GM13977 (cell line): ENCODE data around the gene MICA.
A peak's percentile ranks its signal among the peaks of the same experiment; 100 is the strongest.

Source experiments
- DNase-seq: peaks from one replicate; pipeline ENCODE4 v3.0.0; 2012; ENCODE audit warnings: low spot score
- in situ Hi-C: fragments of 300-500 bp; cut with MboI; formaldehyde crosslinking; loops from one replicate; pipeline ENCODE4 v1.12.0; 2022; ENCODE audit warnings: low sequenced_read_pairs, low pct_unique_long_range_greater_than_20kb, mixed read lengths, inconsistent platforms; ENCODE audit not compliant: unreplicated experiment
- TF ChIP-seq, protein P1 (sequence below): IDR thresholded peaks from 2 replicates; pipeline ENCODE4 v1.5.1; 2012; ENCODE audit warnings: mild to moderate bottlenecking, control low read depth; ENCODE audit not compliant: insufficient read depth; ENCODE audit errors: extremely low read depth, missing control alignments

The MICA gene

DNA sequence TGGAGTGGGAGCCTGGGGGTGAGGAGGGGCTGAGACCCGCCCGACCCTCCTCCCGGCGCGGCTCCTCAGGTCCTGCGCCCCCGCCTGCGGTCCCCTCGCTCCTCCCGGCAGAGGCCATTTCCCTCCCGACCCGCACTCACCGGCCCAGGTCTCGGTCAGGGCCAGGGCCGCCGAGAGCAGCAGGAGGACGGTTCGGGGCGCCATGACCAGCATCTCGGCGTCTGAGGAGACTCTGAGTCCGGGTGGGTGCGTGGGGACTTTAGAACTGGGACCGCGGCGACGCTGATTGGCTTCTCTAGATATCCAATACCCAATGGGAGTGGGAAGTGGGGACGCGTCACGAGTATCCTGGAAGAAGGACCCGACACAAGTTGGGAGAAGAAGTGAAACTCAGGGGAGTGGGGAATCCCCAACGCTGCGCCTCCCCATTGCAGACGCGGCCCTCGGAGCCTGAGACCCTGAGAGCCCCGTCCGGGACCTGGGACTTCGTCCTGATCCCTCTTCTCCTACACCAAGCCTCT lies 46.4 kb upstream of the MICA start, which contains the start of gene HLA-B:
HLA-B (minus strand) TSS at position 234 of the 521 bp plus-strand sequence; CDS start at position 213, 21 bp downstream.
- peak; percentile 91 for DNase-seq
- TF ChIP-seq, protein P1, sequence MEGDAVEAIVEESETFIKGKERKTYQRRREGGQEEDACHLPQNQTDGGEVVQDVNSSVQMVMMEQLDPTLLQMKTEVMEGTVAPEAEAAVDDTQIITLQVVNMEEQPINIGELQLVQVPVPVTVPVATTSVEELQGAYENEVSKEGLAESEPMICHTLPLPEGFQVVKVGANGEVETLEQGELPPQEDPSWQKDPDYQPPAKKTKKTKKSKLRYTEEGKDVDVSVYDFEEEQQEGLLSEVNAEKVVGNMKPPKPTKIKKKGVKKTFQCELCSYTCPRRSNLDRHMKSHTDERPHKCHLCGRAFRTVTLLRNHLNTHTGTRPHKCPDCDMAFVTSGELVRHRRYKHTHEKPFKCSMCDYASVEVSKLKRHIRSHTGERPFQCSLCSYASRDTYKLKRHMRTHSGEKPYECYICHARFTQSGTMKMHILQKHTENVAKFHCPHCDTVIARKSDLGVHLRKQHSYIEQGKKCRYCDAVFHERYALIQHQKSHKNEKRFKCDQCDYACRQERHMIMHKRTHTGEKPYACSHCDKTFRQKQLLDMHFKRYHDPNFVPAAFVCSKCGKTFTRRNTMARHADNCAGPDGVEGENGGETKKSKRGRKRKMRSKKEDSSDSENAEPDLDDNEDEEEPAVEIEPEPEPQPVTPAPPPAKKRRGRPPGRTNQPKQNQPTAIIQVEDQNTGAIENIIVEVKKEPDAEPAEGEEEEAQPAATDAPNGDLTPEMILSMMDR: no peak
- in situ Hi-C loops: no loop called here

DNA sequence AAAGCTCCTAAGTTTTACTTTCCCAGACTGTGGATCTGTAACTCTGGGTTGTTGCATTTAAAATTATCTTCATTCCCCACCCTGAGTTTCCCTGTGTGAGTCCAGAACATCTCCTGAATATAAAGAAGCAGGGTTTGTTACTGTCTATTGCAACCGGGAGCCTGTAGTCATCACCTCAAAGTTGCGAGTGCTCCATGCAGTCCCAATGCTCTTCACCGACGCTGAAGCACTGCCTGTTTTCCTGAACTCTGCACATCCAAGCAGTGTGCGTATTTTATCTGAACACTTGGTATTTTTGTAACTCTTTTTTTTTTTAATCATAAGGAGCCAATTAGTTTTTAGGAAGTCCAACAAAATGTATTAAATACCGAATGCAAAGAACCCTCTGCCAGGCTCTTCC lies 45.5 kb upstream of the MICA start:
- in situ Hi-C loops: no loop called here
- no peak for DNase-seq
- TF ChIP-seq, protein P1: no peak

DNA sequence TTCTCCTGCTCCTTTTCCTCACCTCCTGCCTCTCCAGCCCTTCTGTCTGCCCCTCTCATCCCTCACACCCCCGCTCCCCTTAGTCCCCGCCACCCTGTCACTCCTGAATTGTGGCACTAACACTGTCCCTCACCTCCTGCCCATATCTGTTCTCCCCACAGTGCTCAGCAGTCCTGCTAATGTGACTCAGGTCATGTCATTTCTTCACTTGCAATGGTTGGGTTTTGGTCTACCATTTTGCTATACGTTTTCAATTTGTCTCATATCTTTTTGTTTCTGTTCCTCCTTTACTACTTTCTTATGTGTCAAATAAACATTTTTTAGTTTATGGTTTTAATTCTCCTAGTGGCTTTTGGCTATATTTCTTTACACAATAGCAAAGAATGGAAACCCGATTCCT lies 45.1 kb upstream of the MICA start:
- in situ Hi-C loops: no loop called here
- TF ChIP-seq, protein P1: no peak
- DNase-seq: no peak

DNA sequence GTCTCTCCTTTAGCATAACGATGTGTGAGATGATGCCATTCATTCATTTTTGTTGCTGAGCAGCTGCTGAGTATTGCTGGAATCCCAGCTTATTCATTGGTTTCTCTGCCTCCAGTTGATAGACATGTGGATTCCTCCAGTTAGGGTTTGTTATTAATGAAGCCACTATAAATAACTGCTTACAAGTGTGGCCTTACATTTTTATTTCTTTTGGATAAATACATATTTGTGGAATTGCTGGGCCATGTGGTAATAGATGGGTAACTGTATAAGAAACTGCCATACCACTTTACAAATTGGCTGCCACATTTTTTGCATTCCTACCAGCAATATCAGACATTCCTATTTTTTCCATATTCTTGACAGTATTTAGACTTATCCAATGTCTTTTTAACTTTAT lies 43.8 kb upstream of the MICA start:
- in situ Hi-C loops: no loop called here
- DNase-seq: no peak
- TF ChIP-seq, protein P1: no peak

DNA sequence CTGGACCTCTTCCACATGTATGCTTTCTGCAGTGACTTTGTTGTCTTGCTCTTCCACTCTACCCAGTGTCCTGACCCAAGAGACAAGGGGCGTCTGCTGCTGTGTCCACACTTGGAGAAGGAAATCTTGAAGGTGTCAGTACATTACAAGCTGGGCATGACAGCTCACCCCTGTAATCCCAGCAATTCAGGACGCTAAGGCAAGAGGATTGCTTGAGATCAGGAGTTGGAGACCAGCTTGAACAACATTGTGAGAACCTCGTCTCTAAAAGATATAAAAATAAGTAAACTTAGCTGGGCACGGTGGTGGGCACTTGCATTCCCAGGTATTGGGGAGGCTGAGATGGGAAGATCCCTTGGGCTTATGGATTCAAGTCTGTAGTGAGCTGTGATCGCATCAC lies 40.6 kb upstream of the MICA start:
- DNase-seq: no peak
- TF ChIP-seq, protein P1: no peak
- in situ Hi-C loops: loop anchor here (10.0 kb wide), 1 partner anchor 228 kb away; the partner anchor contains the start of gene PSORS1C2

DNA sequence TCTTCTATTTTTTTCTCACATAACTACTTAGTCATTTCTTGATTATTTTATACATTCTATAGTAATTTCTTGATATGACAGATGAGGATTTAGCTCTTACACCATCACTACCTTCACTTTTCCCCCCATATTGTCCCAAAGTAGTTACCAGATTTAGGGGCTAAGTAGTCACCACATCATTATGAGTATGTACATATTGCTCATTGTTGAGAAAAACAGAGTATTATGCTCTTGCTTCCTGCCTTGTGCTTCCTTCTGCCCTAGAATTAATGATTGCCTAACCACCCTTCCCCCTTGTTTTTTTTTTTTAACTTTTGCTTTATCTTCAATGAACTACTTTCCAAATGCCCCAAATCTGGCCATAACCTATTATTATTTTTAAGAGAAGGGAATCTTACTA lies 39.6 kb upstream of the MICA start:
- no peak for DNase-seq
- TF ChIP-seq, protein P1: no peak
- in situ Hi-C loops: loop anchor here (10.0 kb wide), 1 partner anchor 229 kb away; the partner anchor contains the start of gene PSORS1C2

DNA sequence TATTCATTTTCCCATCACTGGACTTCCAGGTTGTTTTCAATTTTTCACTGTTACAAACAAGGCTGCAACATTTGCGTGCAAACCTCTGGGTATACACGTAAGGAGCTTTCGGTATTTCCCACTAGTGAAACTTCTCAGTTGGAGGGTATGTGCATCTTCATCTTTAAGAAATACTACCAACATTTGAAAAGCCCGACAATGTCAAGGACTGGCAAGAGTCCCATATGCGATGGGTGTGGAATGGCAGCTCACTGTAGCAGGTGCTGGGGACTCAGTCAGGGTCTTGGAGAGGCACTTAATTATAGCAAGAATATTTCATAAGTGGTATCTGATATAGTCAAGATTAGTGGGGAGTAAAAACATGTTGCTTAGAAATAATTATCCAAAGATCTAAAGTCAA lies 37.5 kb upstream of the MICA start:
- DNase-seq: no peak
- TF ChIP-seq, protein P1: no peak
- in situ Hi-C loops: loop anchor here (5.0 to 10.0 kb wide), 2 partner anchors 174 to 231 kb away; partner anchors contain the start of gene PSORS1C2
